Measurements from ENCODE around the gene SRGN.

The SRGN gene

DNA sequence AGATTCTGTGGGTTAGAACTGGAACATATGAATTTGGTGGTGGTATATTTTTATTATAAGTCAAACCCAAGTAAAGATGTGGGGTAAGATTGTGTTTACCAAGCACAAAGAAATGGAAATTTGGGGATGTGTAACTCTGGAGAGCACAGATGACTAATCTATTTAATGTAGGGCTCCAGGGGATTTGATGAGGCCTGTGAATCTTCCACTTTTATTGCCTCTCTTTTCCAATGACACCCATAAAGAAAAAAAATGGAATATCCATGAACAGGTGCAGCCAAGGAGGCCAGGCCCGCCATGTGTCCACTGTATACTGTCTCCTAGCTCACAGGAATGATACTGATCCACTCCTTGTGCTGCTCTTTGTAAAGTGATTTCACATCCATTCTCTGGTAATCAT lies 2.8 kb downstream of the SRGN start:
- DNase-seq (ENCODE audit: low spot score), result no peak

DNA sequence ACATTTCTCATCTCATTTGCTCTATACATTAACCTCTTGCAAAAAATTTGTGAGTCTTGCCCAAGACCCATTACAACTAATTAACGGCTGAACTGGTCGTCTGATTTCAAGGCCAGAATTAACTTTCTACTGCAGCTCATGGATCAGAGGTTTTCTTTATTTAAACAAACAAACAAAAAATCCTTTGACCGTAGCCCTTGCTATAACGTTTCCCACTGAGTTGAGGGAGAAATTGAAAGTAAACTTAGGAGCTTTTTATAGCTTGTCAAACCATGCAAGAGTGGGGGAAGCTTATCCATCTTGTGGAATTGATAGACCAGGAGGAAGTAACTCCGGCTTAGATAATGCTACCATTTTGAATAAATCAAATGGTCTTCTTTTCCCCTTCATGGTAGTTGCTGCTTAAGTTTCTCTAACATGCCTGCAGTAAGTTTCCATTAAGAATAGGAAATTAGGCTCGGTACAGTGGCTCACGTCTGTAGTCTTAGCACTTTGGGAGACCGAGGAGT lies 3.3 kb downstream of the SRGN start:
- no peak for DNase-seq (ENCODE audit: low spot score)

DNA sequence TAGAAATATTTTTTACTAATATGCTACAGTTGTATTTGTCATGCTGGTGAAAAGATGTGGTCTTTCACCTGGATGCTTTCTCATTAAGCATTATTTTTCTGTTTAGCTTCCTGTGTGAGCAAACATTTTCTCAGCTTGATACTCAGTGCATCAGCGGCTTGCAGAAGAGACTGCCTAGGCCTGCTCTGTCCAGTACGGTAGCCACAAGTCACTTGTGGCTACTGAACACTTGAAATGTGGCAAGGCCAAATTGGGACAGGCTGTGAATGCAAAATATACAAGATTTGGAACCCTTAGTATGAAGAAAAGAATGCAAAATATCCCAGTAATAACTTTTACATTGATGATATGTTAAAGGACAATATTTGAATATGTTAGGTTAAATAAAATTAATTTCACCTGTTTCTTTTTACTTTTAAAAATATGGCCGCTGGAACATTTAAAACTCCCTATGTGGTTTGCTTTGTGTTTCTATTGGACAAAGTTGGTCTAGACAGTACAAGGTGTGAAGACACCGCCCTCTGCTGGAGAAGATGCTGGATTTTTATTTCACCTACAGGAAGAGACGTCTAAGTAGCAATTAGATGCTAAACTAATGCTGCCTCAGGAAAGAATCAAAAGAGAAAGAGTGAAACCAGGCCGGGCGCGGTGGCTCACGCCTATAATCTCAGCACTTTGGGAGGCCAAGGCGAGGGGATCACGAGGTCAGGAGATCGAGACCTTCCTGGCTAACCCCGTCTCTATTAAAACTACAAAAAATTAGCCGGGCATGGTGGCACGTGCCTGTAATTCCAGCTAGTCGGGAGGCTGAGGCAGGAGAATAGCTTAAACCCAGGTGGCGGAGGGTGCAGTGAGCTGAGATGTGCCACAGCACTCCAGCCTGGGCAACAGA lies 5.3 kb downstream of the SRGN start:
- DNase-seq (ENCODE audit: low spot score), result peak; percentile 73

DNA sequence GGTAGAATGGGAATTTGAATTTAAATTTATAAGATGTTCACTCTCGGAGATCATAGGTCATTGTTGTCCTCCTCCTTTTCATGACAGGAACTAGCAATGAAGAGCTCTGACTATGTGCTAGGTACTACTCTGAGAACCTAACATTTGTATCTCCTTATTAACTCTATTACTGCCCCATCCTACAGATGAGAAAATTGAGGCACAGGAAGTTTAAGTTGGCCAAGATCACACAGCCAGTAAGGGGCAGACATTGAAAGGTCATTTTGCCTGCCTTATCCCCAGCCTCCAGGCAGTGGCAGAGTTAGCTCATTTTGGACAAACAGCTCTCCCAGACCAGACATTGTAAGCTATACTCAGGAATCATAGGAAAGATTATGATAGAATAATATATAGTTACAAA lies 6.0 kb downstream of the SRGN start:
- no peak for DNase-seq (ENCODE audit: low spot score)

DNA sequence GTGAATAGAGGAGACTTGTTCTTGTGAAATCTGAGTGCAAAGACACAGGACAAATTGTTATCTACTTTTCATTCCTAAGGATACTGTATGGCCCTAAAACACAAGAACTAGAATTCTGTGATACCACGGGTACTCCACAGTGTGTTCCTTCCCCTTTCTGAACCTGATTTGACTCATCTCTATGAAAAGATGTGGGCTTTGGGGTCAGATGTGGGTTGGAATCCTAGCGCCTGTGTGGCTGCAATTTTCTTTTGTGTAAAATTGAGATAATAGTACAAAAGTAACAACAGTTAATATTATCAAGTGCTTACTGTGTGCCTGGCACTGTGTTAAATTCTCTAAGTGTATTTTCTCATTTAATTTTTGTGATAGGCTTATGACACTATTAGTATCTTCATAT lies 8.1 kb downstream of the SRGN start:
- no peak for DNase-seq (ENCODE audit: low spot score)

GRCh38 chr10:69097729-69098128 lies 9.8 kb downstream of the SRGN start:
- no peak for DNase-seq (ENCODE audit: low spot score)

DNA sequence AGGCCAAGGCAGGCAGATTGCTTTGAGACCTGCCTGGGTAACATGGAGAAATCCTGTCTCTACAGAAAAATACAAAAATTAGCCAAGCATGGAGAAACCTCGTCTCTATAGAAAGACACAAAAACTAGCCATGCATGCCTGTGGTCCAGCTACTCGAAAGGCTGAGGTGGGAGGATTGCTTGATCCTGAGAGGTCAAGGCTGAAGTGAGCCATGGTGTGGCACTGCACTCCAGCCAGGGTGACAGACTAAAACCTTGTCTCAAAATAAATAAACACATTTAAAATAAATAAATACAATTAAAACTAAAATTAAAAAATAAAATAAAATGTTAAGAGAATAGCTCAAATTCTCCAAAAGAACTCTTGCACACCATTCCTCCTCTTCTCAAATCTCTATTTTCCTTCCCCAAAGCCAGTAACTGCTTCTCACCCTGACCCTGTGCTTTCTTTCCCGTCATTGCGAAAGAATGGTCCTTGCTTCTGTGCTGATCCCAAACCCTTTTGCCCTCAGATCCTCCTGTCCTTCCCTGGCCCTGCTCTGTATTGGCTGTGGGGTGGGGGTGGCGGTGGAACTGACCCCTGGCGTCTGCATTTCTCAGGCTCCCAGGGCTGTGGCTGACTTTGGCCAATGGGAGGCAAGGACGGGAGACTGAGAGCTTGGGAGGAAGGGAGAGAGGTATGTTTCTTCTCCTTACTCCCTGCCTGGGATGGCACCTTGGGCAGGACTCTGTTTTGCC lies 12.4 kb downstream of the SRGN start:
- DNase-seq (ENCODE audit: low spot score), result no peak

GRCh38 chr10:69101451-69102095 lies 13.7 kb downstream of the SRGN start:
- DNase-seq (ENCODE audit: low spot score), result no peak

DNA sequence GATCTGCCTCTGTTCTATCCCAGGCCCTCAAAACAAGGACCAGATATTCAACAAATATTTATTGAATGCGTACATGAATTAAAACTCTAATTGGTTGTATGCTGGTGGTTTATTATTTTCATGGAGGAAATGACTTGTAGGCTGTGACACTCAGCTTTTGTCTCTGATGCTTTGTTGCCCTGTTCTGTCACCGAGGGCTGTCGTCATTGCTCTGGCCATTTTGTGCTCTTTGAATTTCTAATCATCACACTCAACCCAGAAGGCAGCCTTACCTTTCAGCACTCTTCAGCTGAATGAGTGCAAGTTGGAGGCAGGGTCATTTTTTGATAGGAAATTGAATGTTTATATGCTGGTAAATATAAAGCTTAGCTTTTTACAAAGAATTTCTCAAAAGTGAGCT lies 14.5 kb downstream of the SRGN start:
- no peak for DNase-seq (ENCODE audit: low spot score)

GRCh38 chr10:69103784-69104183 lies 15.9 kb downstream of the SRGN start:
- no peak for DNase-seq (ENCODE audit: low spot score)

- no peak for DNase-seq (ENCODE audit: low spot score)
Observed at GRCh38 chr10:69104994-69105790, 17.3 kb downstream of the SRGN start.

DNA sequence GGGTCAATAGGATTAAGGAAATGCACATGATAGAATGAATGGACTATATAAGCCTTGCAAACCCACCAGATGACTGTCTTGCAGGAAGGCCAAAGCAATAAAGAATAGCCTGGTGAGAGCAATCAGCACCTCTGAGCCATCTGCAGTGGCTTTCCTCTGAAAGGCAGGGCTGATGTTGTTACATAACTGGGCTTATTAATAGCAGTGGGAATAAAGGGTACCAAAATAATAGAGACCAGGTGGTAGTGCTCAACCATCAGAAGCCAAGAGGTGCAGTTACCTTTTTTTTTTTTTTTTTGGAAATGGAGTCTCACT lies 19.2 kb downstream of the SRGN start:
- DNase-seq (ENCODE audit: low spot score), result no peak

GRCh38 chr10:69107699-69108098 lies 19.8 kb downstream of the SRGN start:
- no peak for DNase-seq (ENCODE audit: low spot score)

DNA sequence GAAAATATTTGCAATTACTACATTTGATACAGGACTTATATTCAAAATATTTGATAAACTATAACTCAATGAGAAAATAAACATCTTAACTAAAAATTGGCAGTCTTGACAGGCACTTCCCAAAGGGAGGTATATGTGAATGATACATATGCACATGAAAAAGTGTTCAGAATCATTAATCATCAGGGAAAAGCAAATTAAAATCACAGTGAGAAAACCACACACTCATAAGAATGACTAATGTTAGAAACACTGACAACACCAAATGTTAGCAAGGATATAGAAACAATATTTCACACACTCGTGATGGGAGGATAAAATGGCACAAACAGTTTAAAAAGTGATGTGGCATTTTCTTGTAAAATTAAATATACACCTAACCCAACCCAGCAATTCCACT lies 32.0 kb downstream of the SRGN start:
- no peak for DNase-seq (ENCODE audit: low spot score)

- no peak for DNase-seq (ENCODE audit: low spot score)
Observed at GRCh38 chr10:69123306-69123746, 35.4 kb downstream of the SRGN start.

DNA sequence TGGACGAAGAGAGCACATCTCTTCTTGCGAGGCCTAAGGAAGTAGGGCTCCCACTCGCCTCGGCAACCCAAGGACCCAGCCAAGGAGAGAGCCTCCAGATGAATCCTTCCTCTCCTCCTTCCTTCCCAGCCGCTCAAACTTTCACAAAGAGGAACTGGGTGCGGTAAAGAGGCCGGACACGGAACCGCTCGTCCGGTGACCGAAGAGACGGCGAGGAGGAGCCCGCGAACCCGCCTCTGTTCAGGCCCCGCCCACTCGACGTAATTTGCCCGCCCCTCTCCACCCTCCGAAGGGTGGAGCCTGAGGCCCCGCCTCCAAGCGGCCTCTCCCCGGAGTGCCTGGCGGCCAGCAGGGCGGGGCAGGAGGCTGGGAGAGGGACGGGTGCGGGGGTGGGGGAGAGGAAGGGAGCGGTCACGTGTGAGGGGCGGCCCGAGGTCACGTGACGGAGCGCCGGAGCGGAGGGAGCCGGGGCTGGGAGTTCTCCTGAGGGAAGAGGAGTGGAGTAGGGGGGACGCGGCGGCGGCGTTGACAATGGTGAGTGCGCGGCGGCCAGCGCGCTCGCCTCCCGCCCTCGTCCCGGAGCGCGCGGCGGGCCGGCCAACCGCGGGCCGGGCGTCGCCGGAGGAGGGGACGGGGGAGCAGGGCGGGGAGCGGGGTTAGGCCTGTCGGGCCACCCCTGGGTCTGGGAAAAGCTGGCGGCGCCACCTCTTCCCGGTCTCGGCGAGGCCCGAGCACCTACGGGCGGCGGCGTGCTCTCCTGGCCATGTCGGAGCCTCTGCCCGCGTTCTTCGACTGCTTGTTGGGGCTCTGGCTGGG lies 36.1 kb downstream of the SRGN start, which contains the start of gene VPS26A:
TSS of gene VPS26A (plus strand) at position 432 of the 816 bp plus-strand sequence. CDS start at position 532, 100 bp downstream.
- peak; percentile 100 for DNase-seq (ENCODE audit: low spot score)

DNA sequence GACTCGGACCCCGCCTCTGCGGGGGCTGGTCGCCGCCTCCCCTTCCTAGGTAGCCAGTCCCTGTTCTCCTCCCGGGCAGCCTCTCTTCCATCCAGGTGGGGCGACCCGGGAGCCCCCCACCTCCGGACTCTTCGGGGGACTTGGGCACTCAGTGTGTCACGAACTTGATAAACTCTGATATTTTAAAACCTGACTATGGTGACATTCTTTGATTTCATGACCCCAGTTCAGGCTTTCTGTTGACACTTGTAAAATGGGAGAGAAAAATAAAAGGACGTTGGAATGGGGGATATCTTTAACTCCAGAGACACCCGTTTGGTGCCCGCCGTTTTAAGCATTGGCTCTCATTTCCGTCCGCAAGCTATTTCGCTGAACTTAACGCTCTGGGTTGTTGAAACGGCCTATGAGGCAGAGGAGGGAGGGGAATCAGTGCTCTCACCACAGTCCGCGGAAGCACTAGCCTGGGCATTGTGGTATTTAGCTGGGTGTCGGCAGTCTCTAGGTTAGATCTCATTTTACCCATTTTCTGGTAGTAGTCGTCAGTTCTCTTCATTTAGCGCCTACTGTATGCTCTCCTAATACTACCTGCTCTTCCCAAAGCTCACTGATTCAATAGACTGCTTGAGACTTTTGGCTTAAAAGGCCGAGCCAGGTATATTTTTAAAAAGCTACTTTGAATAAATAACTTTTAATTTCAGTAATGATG lies 36.8 kb downstream of the SRGN start:
- peak; percentile 68 for DNase-seq (ENCODE audit: low spot score)

DNA sequence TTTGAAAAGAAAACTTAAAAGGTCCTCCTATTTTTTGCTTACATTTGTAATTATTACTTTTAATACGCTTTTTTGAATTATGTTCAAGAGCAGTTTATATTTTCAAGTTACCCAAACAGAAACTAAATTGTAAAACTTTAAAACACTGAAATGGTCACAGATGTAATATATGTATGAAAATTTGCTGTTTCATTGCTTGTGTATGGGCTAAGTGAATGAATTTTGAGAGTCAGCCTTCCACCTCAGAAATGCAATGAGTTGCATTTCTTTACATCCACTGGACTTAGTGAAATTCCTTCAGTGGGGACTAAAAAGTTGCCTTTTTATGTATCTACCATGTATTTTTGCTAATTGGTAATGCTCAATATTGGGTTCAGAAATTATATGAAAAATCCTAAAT lies 37.7 kb downstream of the SRGN start:
- no peak for DNase-seq (ENCODE audit: low spot score)

- DNase-seq (ENCODE audit: low spot score), result no peak
Observed at GRCh38 chr10:69130251-69130650, 42.3 kb downstream of the SRGN start.

DNA sequence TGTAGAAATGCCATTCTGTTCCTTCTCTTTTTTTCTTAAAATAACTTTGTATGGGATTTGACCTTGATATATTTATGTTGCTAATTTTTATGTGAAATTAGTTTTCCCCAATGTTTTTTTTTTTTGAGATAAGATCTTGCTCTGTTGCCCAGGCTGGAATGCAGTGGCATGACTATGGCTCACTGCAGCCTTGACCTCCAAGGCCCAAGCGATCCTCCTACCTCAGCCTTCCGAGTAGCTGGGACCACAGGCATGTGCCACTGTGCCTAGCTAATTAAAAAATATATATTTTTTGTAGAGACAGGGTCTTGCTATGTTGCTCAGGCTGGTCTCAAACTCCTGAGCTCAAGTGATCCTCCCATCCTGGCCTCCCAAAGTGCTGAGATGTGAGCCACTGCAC lies 52.1 kb downstream of the SRGN start:
- no peak for DNase-seq (ENCODE audit: low spot score)
